Stomach (tissue), 9 donors: ENCODE measurements around the gene CCT3. TPM values are rescaled to one million over a fixed set of nuclear protein-coding genes. Genes with fewer than 3 reads are reported as not detected.

Experiments
- DNase-seq, 2 donors: peaks; one replicate each; pipeline versions ENCODE4 v3.0.0 to v3.0.0-alpha.2; 2013 to 2019
- H3K27ac ChIP-seq, 5 donors: fragments of 200-600 bp in 4 of 5; sonication (generic) in 4 of 5; one replicate each; pipeline ENCODE4 v1.5.1; 2013 to 2019; ENCODE audit warnings: mild to moderate bottlenecking in 1 of 5, moderate library complexity in 1 of 5
- H3K27me3 ChIP-seq, 3 donors: fragments of 200-600 bp; sonication (generic); one replicate each; pipeline ENCODE4 v1.5.1; 2017 to 2019; ENCODE audit warnings: mixed run types in 1 of 3
- H3K36me3 ChIP-seq, 4 donors: fragments of 200-600 bp; sonication (generic); 1 replicate in 3 of 4; 2 replicates in 1 of 4; pipeline ENCODE4 v1.5.1; 2016 to 2019
- H3K4me1 ChIP-seq, 4 donors: fragments of 200-600 bp; sonication (generic); one replicate each; pipeline ENCODE4 v1.5.1; 2016 to 2019
- H3K4me3 ChIP-seq, 4 donors: fragments of 200-600 bp; sonication (generic) in 3 of 4; one replicate each; pipeline ENCODE4 v1.5.1; 2016 to 2019; ENCODE audit warnings: mild to moderate bottlenecking in 1 of 4
- H3K9me3 ChIP-seq, 4 donors: fragments of 200-600 bp; sonication (generic); one replicate each; pipeline ENCODE4 v1.5.1; 2016 to 2019
- CTCF ChIP-seq, 7 experiments: fragments of 450-650 bp in 4 of 7; fragments of 200-600 bp in 3 of 7; sonication (generic) in 3 of 7; IDR thresholded peaks; one replicate each; pipeline ENCODE4 v1.5.1; 2016 to 2019; ENCODE audit warnings: antibody characterized with exemption in 7 of 7, control low read depth in 2 of 7, mild to moderate bottlenecking in 1 of 7
- EP300 ChIP-seq: sonication (generic); formaldehyde crosslinking; IDR thresholded peaks from one replicate; pipeline ENCODE4 v1.6.1; 2017; ENCODE audit warnings: antibody characterized with exemption
- POLR2A ChIP-seq, 4 donors: fragments of 450-650 bp; IDR thresholded peaks; one replicate each; pipeline ENCODE4 v1.6.1; 2016; ENCODE audit warnings: antibody characterized with exemption in 4 of 4, control low read depth in 2 of 4, mild to moderate bottlenecking in 1 of 4, moderate library complexity in 1 of 4
- POLR2AphosphoS5 ChIP-seq, 3 donors: sonication (generic); formaldehyde crosslinking; IDR thresholded peaks; one replicate each; pipeline ENCODE4 v1.6.1; 2016; ENCODE audit warnings: antibody characterized with exemption in 3 of 3
- WGBS, 5 donors: extraction: QIAGEN DNeasy Blood & Tissue Kit in 3 of 5; methylation state at CpG; one replicate each; pipeline versions ENCODE4 v1.1.5 to v1.1.7; 2013 to 2018; 5-methylcytosine and 5-hydroxymethylcytosine counted together
- intact Hi-C: fragments of 100-400 bp; cut with DNase I; formaldehyde crosslinking; loops from one replicate; pipeline ENCODE4 v1.15.1; 2023; ENCODE audit warnings: low total_unique reads
- polyA plus RNA-seq, 3 donors: library from polyadenylated mRNA; stranded (reverse); fragments of 200-250 nt; gene quantifications; one replicate each; pipeline ENCODE4 v1.2.3, GENCODE V29; 2013
- total RNA-seq, 5 donors: library from RNA; depleted of rRNA; stranded (reverse); fragments of >200 nt; gene quantifications; one replicate each; pipeline versions ENCODE4 v1.1.0 to v1.2.3, GENCODE V29; 2014 to 2016
- donor health status: healthy with polysubstance abuse.
- donor health status: Bipolar disorder and iron deficiency.
- donor health status: healthy.

Gene CCT3
- total and polyA plus RNA-seq, 8 donors, result 39.1 to 252 (median 119) TPM

GRCh38 chr1:156289857-156290256, 48.2 kb downstream of the CCT3 start:
- no peak for DNase-seq
- intact Hi-C loops, result no loop called here
- Histone ChIP-seq H3K9me3 (no peaks in the 10 kb centered on the region), H3K27me3 (no peaks in the 10 kb centered on the region), H3K4me1 (peaks cover 10 to 51% (median 42%) of the 10 kb centered on the region in 4 donors), H3K36me3 (peaks cover 3 to 48% (median 42%) of the 10 kb centered on the region in 4 donors), H3K4me3 (no peak overlapping the region), H3K27ac (no peak overlapping the region)
- no peak for TF ChIP-seq EP300
- TF ChIP-seq CTCF (IDR thresholded peaks at IDR 0.05), result no peak
- TF ChIP-seq POLR2AphosphoS5 (IDR thresholded peaks at IDR 0.05), result no peak
- no peak for TF ChIP-seq POLR2A (IDR thresholded peaks at IDR 0.05)

- DNase-seq, result no peak
- H3K36me3 ChIP-seq, result peaks cover 3 to 36% (median 27%) of the 10 kb centered on the region in 4 donors
- peaks cover 21 to 44% (median 43%) of the 10 kb centered on the region in 4 donors for H3K4me1 ChIP-seq
- intact Hi-C loops, result no loop called here
- TF ChIP-seq POLR2AphosphoS5 (IDR thresholded peaks at IDR 0.05) (no peak), EP300 (no peak), CTCF (IDR thresholded peaks at IDR 0.05) (no peak), POLR2A (IDR thresholded peaks at IDR 0.05) (no peak)
- WGBS, 5 donors, result 91 to 94% (median 92%) methylated on average over 8 of the region's 8 CpGs
- no peaks in the 10 kb centered on the region for H3K9me3 ChIP-seq
- H3K27me3 ChIP-seq, result no peaks in the 10 kb centered on the region
- no peak overlapping the region for H3K27ac ChIP-seq
- no peak overlapping the region for H3K4me3 ChIP-seq
Measured at GRCh38 chr1:156286061-156286460, 52.0 kb downstream of the CCT3 start.

- no peak for DNase-seq
- intact Hi-C loops, result no loop called here
- WGBS, 5 donors, result 91 to 95% (median 93%) methylated on average over 12 to 21 of the region's 21 CpGs
- no peaks in the 10 kb centered on the region for H3K27me3 ChIP-seq
- H3K4me3 ChIP-seq, result no peak overlapping the region
- H3K9me3 ChIP-seq, result no peaks in the 10 kb centered on the region
- TF ChIP-seq CTCF (IDR thresholded peaks at IDR 0.05) (no peak), POLR2A (IDR thresholded peaks at IDR 0.05) (no peak), EP300 (no peak)
- H3K36me3 ChIP-seq, result peaks cover 3 to 36% (median 27%) of the 10 kb centered on the region in 4 donors
- H3K27ac ChIP-seq, result no peak overlapping the region
- H3K4me1 ChIP-seq, result peaks cover 22 to 44% (median 43%) of the 10 kb centered on the region in 4 donors
Measured at GRCh38 chr1:156285437-156285836, 52.7 kb downstream of the CCT3 start.

GRCh38 chr1:156284757-156285156, 53.3 kb downstream of the CCT3 start:
- 46 to 82% (median 57%) methylated on average over 4 of the region's 4 CpGs for WGBS, 5 donors
- Histone ChIP-seq H3K27me3 (no peaks in the 10 kb centered on the region), H3K4me1 (peaks cover 24 to 45% (median 44%) of the 10 kb centered on the region in 4 donors), H3K27ac (peak overlapping the region in 1 of 5 donors; percentile 24), H3K36me3 (peaks cover 7 to 36% (median 26%) of the 10 kb centered on the region in 4 donors), H3K4me3 (peak overlapping the region in 1 of 4 donors; percentile 96), H3K9me3 (no peaks in the 10 kb centered on the region)
- DNase-seq, result no peak
- no peak for TF ChIP-seq POLR2AphosphoS5 (IDR thresholded peaks at IDR 0.05)
- intact Hi-C loops, result no loop called here

GRCh38 chr1:156284112-156284511, 54.0 kb downstream of the CCT3 start, which contains the start of gene TMEM79:
TSS of gene TMEM79 (plus strand) at chr1:156284325. CDS start at chr1:156285227, 902 bp downstream.
- Histone ChIP-seq H3K36me3 (peaks cover 3 to 31% (median 24%) of the 10 kb centered on the region in 4 donors), H3K4me1 (peaks cover 24 to 50% (median 44%) of the 10 kb centered on the region in 4 donors), H3K9me3 (no peaks in the 10 kb centered on the region), H3K27me3 (no peaks in the 10 kb centered on the region), H3K4me3 (peak within 1 kb of the TSS; percentile 76 to 97 (median 95)), H3K27ac (peak within 1 kb of the TSS; percentile 52 to 97 (median 94))
- 41 to 59% (median 52%) methylated on average over 7 of the region's 7 CpGs for WGBS, 5 donors
- intact Hi-C loops, result no loop called here
- TF ChIP-seq EP300 (no peak), POLR2A (IDR thresholded peaks at IDR 0.05) (no peak), POLR2AphosphoS5 (IDR thresholded peaks at IDR 0.05) (no peak), CTCF (IDR thresholded peaks at IDR 0.05) (no peak)
- DNase-seq, result peak in 1 of 2 donors; percentile 67
